B cell (primary cell): ENCODE measurements around the gene TPTE2. TPM values are rescaled to one million over a fixed set of nuclear protein-coding genes. Genes with fewer than 3 reads are reported as not detected.
"Not testable (repeated sequence)": the region's sequence is repeated elsewhere in the genome, so short reads cannot be mapped to it uniquely, and the experiment has no call there.

Experiments used
- ATAC-seq: fragments of 200-7000 bp; cut with Tn5 transposase; one replicate; pipeline ENCODE4 v1.10.0; 2021; ENCODE audit warnings: low read depth, mild to moderate bottlenecking, moderate number of reproducible peaks, moderate library complexity
- CTCF ChIA-PET: fragments of 350-600 bp; sonication (Branson Sonifier 250); formaldehyde crosslinking; loops from one replicate; lab custom pipeline; 2021; ENCODE audit warnings: antibody characterized with exemption, inconsistent platforms; lab: Charles Lee
- POLR2A ChIA-PET: fragments of 350-600 bp; sonication (Branson Sonifier 250); formaldehyde crosslinking; loops from one replicate; lab custom pipeline; 2021; ENCODE audit warnings: antibody characterized with exemption; lab: Charles Lee
- DNase-seq: peaks from one replicate; pipeline ENCODE4 v3.0.0; 2013
- H2AFZ ChIP-seq: 2 replicates; pipeline ENCODE4 v1.6.1; 2012; ENCODE audit warnings: mild to moderate bottlenecking, low read depth, low read length; ENCODE audit not compliant: insufficient read depth, poor library complexity, severe bottlenecking
- H3K27ac ChIP-seq, 2 donors: 1 replicate in 1 of 2; 2 replicates in 1 of 2; pipeline ENCODE4 v1.5.1; 2012 to 2013; ENCODE audit warnings: low read length in 2 of 2, mild to moderate bottlenecking in 2 of 2, moderate library complexity in 1 of 2
- H3K27me3 ChIP-seq, 4 experiments: fragments of 200-600 bp in 1 of 4; sonication (generic) in 1 of 4; replicated peaks in 1 of 4; 1 replicate in 2 of 4; 2 replicates in 2 of 4; pipeline versions ENCODE4 v1.6.1 to v1.7.0; 2013 to 2016; ENCODE audit warnings: low read length in 3 of 4, mild to moderate bottlenecking in 2 of 4, mixed read lengths in 1 of 4, moderate library complexity in 1 of 4; ENCODE audit not compliant: insufficient read depth in 4 of 4, control insufficient read depth in 3 of 4; ENCODE audit errors: control extremely low read depth in 1 of 4
- H3K36me3 ChIP-seq, 2 experiments: replicated peaks in 1 of 2; 1 replicate in 1 of 2; 2 replicates in 1 of 2; pipeline versions ENCODE4 v1.6.1 to v1.7.1; 2013; ENCODE audit warnings: low read length in 1 of 2; ENCODE audit not compliant: insufficient read depth in 2 of 2, control insufficient read depth in 1 of 2; ENCODE audit errors: control extremely low read depth in 1 of 2, extremely low read depth in 1 of 2
- H3K4me1 ChIP-seq, 2 donors: fragments of 200-600 bp in 1 of 2; sonication (generic) in 1 of 2; 1 replicate in 1 of 2; 2 replicates in 1 of 2; pipeline versions ENCODE4 v1.5.1 to v1.6.1; 2013 to 2017; ENCODE audit warnings: low read length in 2 of 2; ENCODE audit not compliant: control insufficient read depth in 2 of 2, insufficient read depth in 2 of 2
- H3K4me2 ChIP-seq: replicated peaks from 2 replicates; pipeline ENCODE3; 2012; ENCODE audit warnings: mild to moderate bottlenecking, low read depth, low read length; ENCODE audit not compliant: poor library complexity, severe bottlenecking
- H3K4me3 ChIP-seq, 5 experiments: fragments of 200-600 bp in 1 of 5; sonication (generic) in 1 of 5; 1 replicate in 3 of 5; 2 replicates in 2 of 5; pipeline versions ENCODE4 v1.5.1 to v1.7.0; 2011 to 2016; ENCODE audit warnings: low read length in 4 of 5, mild to moderate bottlenecking in 4 of 5, low read depth in 2 of 5, control low read depth in 1 of 5, moderate library complexity in 1 of 5; ENCODE audit not compliant: insufficient read depth in 1 of 5; ENCODE audit errors: control extremely low read depth in 1 of 5, extremely low read depth in 1 of 5
- H3K79me2 ChIP-seq: fragments of 200-600 bp; sonication (generic); one replicate; pipeline ENCODE4 v1.6.0; 2016; ENCODE audit warnings: low read length; ENCODE audit not compliant: control insufficient read depth, insufficient read depth
- H3K9ac ChIP-seq: fragments of 200-600 bp; sonication (generic); 2 replicates; pipeline ENCODE4 v1.6.1; 2017; ENCODE audit warnings: mild to moderate bottlenecking, low read length, moderate library complexity
- H3K9me3 ChIP-seq, 3 donors: one replicate each; pipeline versions ENCODE4 v1.6.1 to v1.7.1; 2013; ENCODE audit warnings: low read length in 2 of 3; ENCODE audit not compliant: control insufficient read depth in 2 of 3, insufficient read depth in 1 of 3; ENCODE audit errors: control extremely low read depth in 1 of 3
- H4K20me1 ChIP-seq: 2 replicates; pipeline ENCODE4 v1.6.0; 2012; ENCODE audit warnings: mild to moderate bottlenecking, low read length; ENCODE audit not compliant: insufficient read depth, control insufficient read depth, poor library complexity, severe bottlenecking
- H3K27ac Mint-ChIP-seq: one replicate; pipeline ENCODE4 v1.8.0; 2021; ENCODE audit warnings: mixed read lengths
- H3K27me3 Mint-ChIP-seq: one replicate; pipeline ENCODE4 v1.8.0; 2021; ENCODE audit warnings: mixed read lengths
- H3K4me1 Mint-ChIP-seq: one replicate; pipeline ENCODE4 v1.8.0; 2021; ENCODE audit warnings: mixed read lengths
- H3K4me3 Mint-ChIP-seq: one replicate; pipeline ENCODE4 v1.8.0; 2021; ENCODE audit warnings: mixed read lengths
- H3K9me3 Mint-ChIP-seq: one replicate; pipeline ENCODE4 v1.8.0; 2022; ENCODE audit warnings: mixed read lengths; ENCODE audit not compliant: insufficient read depth
- WGBS: methylation state at CpG from one replicate; pipeline ENCODE4 v1.1.5; 2013; ENCODE audit warnings: missing lambda C conversion rate; ENCODE audit not compliant: insufficient coverage; 5-methylcytosine and 5-hydroxymethylcytosine counted together
- intact Hi-C: fragments of 100-400 bp; cut with micrococcal nuclease; formaldehyde crosslinking; loops from one replicate; pipeline ENCODE4 v1.10.0; 2022
- polyA plus RNA-seq: library from polyadenylated mRNA; depleted of rRNA; stranded (reverse); fragments of >200 nt; gene quantifications from 2 replicates; pipeline ENCODE4 v1.2.3, GENCODE V29; 2012
- total RNA-seq, 2 donors: library from RNA; stranded (reverse); fragments of 120-200 nt in 1 of 2; gene quantifications; 1 replicate in 1 of 2; 2 replicates in 1 of 2; pipeline versions ENCODE4 v1.2.3 to v1.2.4, GENCODE V29; 2013 to 2022
- TF ChIP-seq, protein P1 (sequence below): fragments of 200-600 bp; IDR thresholded peaks from one replicate; pipeline ENCODE4 v1.8.0; 2022; ENCODE audit warnings: antibody characterized with exemption, mild to moderate bottlenecking

The TPTE2 gene
- total and polyA plus RNA-seq, 2 donors (not counting 1 experiment from before 2014, with no cell fraction given): not detected

- H3K4me3 Mint-ChIP-seq, H3K9ac ChIP-seq, H3K9me3 Mint-ChIP-seq, POLR2A ChIA-PET, H3K36me3 ChIP-seq, H3K4me1 ChIP-seq, H3K27ac ChIP-seq, H3K27me3 Mint-ChIP-seq, H4K20me1 ChIP-seq, H3K27me3 ChIP-seq, H3K27ac Mint-ChIP-seq, ATAC-seq, DNase-seq, intact Hi-C loops, H3K9me3 ChIP-seq, CTCF ChIA-PET, H2AFZ ChIP-seq, H3K4me1 Mint-ChIP-seq, H3K4me2 ChIP-seq, H3K79me2 ChIP-seq, H3K4me3 ChIP-seq: not testable (repeated sequence)
- TF ChIP-seq, protein P1, sequence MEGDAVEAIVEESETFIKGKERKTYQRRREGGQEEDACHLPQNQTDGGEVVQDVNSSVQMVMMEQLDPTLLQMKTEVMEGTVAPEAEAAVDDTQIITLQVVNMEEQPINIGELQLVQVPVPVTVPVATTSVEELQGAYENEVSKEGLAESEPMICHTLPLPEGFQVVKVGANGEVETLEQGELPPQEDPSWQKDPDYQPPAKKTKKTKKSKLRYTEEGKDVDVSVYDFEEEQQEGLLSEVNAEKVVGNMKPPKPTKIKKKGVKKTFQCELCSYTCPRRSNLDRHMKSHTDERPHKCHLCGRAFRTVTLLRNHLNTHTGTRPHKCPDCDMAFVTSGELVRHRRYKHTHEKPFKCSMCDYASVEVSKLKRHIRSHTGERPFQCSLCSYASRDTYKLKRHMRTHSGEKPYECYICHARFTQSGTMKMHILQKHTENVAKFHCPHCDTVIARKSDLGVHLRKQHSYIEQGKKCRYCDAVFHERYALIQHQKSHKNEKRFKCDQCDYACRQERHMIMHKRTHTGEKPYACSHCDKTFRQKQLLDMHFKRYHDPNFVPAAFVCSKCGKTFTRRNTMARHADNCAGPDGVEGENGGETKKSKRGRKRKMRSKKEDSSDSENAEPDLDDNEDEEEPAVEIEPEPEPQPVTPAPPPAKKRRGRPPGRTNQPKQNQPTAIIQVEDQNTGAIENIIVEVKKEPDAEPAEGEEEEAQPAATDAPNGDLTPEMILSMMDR: peak; percentile 17
- no CpG with 5 or more reads among the region's 2 CpGs for WGBS
Observed at GRCh38 chr13:19439056-19439686, 122.2 kb downstream of the TPTE2 start.

DNA sequence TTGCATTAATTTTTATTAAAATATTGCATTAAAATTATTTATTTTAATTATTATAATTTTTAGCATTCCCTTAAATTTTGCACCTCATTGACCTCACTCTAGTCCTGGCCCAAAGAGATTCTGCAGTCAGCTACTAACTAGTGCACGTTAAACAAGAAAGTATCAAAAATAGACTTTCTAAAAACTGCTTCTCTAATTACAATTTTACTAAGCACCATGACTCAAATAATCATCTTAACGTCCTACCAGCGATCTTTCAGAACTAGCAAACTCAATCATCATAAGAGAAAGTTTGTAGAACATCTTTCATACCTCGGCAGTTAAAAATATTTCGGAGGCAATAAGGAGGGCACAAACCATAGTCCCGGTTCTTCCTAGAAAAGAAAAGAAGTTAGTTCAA is 123.6 kb downstream of the TPTE2 start:
- CTCF ChIA-PET, DNase-seq, H3K27ac Mint-ChIP-seq, H3K27ac ChIP-seq, ATAC-seq, H3K9me3 ChIP-seq, POLR2A ChIA-PET, H4K20me1 ChIP-seq, H3K9ac ChIP-seq, H3K4me3 ChIP-seq, H3K4me2 ChIP-seq, H3K27me3 Mint-ChIP-seq, H3K9me3 Mint-ChIP-seq, H2AFZ ChIP-seq, H3K4me1 Mint-ChIP-seq, H3K4me1 ChIP-seq, H3K27me3 ChIP-seq, H3K79me2 ChIP-seq, intact Hi-C loops, H3K36me3 ChIP-seq, H3K4me3 Mint-ChIP-seq: not testable (repeated sequence)
- WGBS: 70% methylated on average over 1 of the region's 6 CpGs

DNA sequence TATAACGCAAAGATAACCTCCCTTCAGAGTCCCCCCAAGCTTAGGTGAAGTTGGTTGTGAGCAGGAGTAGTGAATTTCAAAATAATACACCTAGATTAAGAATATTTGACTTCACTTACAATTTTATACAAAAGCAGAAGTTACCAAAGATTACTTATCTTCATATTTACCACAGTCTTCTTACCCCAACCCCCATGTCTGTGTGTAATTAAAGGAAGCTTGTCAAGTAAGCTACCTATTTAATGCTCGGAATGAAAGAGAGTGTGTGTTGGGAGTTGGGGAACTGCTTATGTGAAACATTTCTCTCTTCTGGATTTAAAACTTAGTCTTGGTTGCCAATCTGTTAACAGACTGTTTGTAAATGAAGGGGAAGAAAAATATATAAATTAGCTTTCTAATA is 139.1 kb downstream of the TPTE2 start:
- CTCF ChIA-PET, H3K27ac ChIP-seq, H3K4me3 Mint-ChIP-seq, H3K9me3 Mint-ChIP-seq, H4K20me1 ChIP-seq, H3K27me3 ChIP-seq, H3K4me2 ChIP-seq, H3K4me1 ChIP-seq, H3K9ac ChIP-seq, H3K27me3 Mint-ChIP-seq, H3K9me3 ChIP-seq, DNase-seq, H3K4me3 ChIP-seq, POLR2A ChIA-PET, H2AFZ ChIP-seq, H3K36me3 ChIP-seq, H3K79me2 ChIP-seq, H3K27ac Mint-ChIP-seq, H3K4me1 Mint-ChIP-seq, intact Hi-C loops, ATAC-seq: not testable (repeated sequence)
- WGBS: no CpG with 5 or more reads among the region's 2 CpGs
